HL-60 (cell line): Measurements from ENCODE around the gene METTL21A.

Experiments used
- CTCF ChIP-seq: IDR thresholded peaks from one replicate; pipeline ENCODE4 v1.5.1; 2011; ENCODE audit warnings: low read length, control low read depth, inconsistent platforms; ENCODE audit not compliant: insufficient read depth
- GABPA ChIP-seq: IDR thresholded peaks from 2 replicates; pipeline ENCODE4 v1.6.1; 2012; ENCODE audit warnings: low read depth
- POLR2AphosphoS5 ChIP-seq: IDR thresholded peaks from 2 replicates; pipeline ENCODE4 v1.6.1; 2012; ENCODE audit warnings: low read depth

GRCh38 chr2:207565736-207566500, 59.3 kb downstream of the METTL21A start:
- no peak for TF ChIP-seq CTCF
- TF ChIP-seq POLR2AphosphoS5, result no peak
- no peak for TF ChIP-seq GABPA
